Adrenal gland (tissue), 12 donors: ENCODE measurements around the gene RPS15A. TPM values are rescaled to one million over a fixed set of nuclear protein-coding genes. Genes with fewer than 3 reads are reported as not detected.
A peak's percentile ranks its signal among the peaks of the same experiment; 100 is the strongest.
"Not testable (repeated sequence)": the region's sequence is repeated elsewhere in the genome, so short reads cannot be mapped to it uniquely, and the experiment has no call there.

Source experiments
- DNase-seq, 7 donors: peaks; one replicate each; pipeline ENCODE4 v3.0.0-alpha.2; 2019 to 2020
- H3K27ac ChIP-seq, 5 donors: fragments of 200-600 bp; sonication (generic) in 4 of 5; 1 replicate in 3 of 5; 2 replicates in 2 of 5; pipeline versions ENCODE4 v1.5.1 to v1.8.0; 2016 to 2020; ENCODE audit warnings: mild to moderate bottlenecking in 1 of 5
- H3K27me3 ChIP-seq: fragments of 200-600 bp; 2 replicates; pipeline ENCODE4 v1.8.0; 2021
- H3K36me3 ChIP-seq, 2 donors: fragments of 200-600 bp; replicated peaks in 1 of 2; 1 replicate in 1 of 2; 2 replicates in 1 of 2; pipeline versions ENCODE4 v1.5.1 to v1.8.0; 2018 to 2022
- H3K4me1 ChIP-seq, 2 donors: fragments of 200-600 bp; replicated peaks in 1 of 2; 1 replicate in 1 of 2; 2 replicates in 1 of 2; pipeline versions ENCODE4 v1.5.1 to v1.8.0; 2018 to 2021
- H3K4me3 ChIP-seq, 4 donors: fragments of 200-600 bp; sonication (generic) in 3 of 4; one replicate each; pipeline ENCODE4 v1.5.1; 2016 to 2018
- H3K9me3 ChIP-seq, 3 donors: fragments of 200-600 bp; sonication (generic) in 1 of 3; replicated peaks in 1 of 3; 1 replicate in 2 of 3; 2 replicates in 1 of 3; pipeline versions ENCODE4 v1.5.1 to v1.8.0; 2016 to 2021
- WGBS, 4 donors: extraction: QIAGEN DNeasy Blood & Tissue Kit in 2 of 4; methylation state at CpG; one replicate each; pipeline versions ENCODE4 v1.1.5 to v1.1.7; 2013 to 2017; 5-methylcytosine and 5-hydroxymethylcytosine counted together
- intact Hi-C, 2 donors: fragments of 100-400 bp; cut with DNase I; formaldehyde crosslinking; loops; one replicate each; pipeline versions ENCODE4 v1.14.1 to v1.15.0; 2022 to 2023
- polyA plus RNA-seq, 3 donors: library from polyadenylated mRNA; stranded (reverse); fragments of 200-250 nt in 2 of 3; fragments of 350-450 nt in 1 of 3; fragmentation: Illumina TruSeq in 1 of 3; extraction: RNeasy Lipid Tissue Mini Kit (QIAGEN cat#74804) in 1 of 3; gene quantifications; one replicate each; pipeline ENCODE4 v1.2.3, GENCODE V29; 2013 to 2014
- total RNA-seq, 9 donors: library from RNA; depleted of rRNA in 4 of 9; stranded (reverse); fragments of >200 nt in 4 of 9; fragments of 120-200 nt in 1 of 9; fragmentation: NEBNext Ultra II Directional in 1 of 9; extraction: Animal tissue kit (Norgen Biotek cat#: 25700) in 1 of 9; gene quantifications; one replicate each; pipeline versions ENCODE4 v1.1.0 to v1.2.4, GENCODE V29; 2013 to 2023
- TF ChIP-seq, protein P1 (sequence below), 6 experiments: fragments of 450-650 bp in 4 of 6; fragments of 200-600 bp in 2 of 6; sonication (generic) in 1 of 6; IDR thresholded peaks; 1 replicate in 5 of 6; 2 replicates in 1 of 6; pipeline versions ENCODE4 v1.5.1 to v1.8.0; 2016 to 2021; ENCODE audit warnings: antibody characterized with exemption in 6 of 6, mild to moderate bottlenecking in 2 of 6, moderate library complexity in 1 of 6
- donor health status: healthy with polysubstance abuse.
- donor health status: Bipolar disorder and iron deficiency.
- donor health status: DM: yes; HTN: yes; CAD: no.
- donor health status: DM: no; HTN: no; CAD: no.
- donor health status: DM: no; HTN: no; CAD: no.
- donor health status: DM: yes; HTN: yes; CAD: no.

Gene RPS15A
- total and polyA plus RNA-seq, 12 donors = 839 to 2,498 (median 1,354) TPM

GRCh38 chr16:18774651-18775050 is 15.5 kb downstream of the RPS15A start:
- H3K27me3 ChIP-seq, H3K36me3 ChIP-seq, H3K4me3 ChIP-seq, H3K4me1 ChIP-seq, H3K27ac ChIP-seq, intact Hi-C loops, H3K9me3 ChIP-seq, DNase-seq: not testable (repeated sequence)
- WGBS, 4 donors = 62 to 95% (median 76%) methylated on average over 4 of the region's 4 CpGs

- WGBS, 4 donors = 76 to 81% (median 79%) methylated on average over 7 of the region's 7 CpGs
- intact Hi-C loops, H3K36me3 ChIP-seq, H3K9me3 ChIP-seq, H3K4me1 ChIP-seq, H3K4me3 ChIP-seq, DNase-seq, H3K27me3 ChIP-seq, H3K27ac ChIP-seq: not testable (repeated sequence)
Observed at GRCh38 chr16:18772171-18772570, 18.0 kb downstream of the RPS15A start.

DNA sequence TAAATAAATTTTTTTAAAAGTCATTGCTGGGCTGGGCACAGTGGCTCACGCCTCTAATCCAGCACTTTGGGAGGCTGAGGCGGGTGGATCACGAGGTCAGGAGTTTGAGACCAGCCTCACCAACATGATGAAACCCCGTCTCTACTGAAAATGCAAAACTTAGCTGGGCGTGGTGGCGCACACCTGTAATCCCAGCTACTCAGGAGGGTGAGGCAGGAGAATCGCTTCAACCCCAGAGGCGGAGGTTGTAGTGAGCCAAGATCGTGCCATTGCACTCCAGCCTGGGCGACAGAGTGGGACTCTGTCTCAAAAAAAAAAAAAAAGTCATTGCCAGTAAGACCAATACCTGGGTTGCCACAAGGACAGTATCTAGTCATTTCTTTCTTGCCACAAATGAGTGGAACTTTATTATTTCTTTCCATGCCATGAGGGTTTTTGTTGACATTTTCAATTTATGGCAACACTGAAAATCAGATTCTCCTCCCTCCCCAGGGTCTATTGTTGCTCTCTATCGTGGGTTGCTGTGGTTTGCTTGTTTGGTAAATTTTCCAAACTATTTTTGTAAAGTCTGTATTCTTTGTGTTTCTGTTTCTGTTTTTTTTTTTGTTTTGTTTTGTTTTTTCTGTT is 19.7 kb downstream of the RPS15A start:
- H3K27me3 ChIP-seq, H3K9me3 ChIP-seq, DNase-seq, H3K4me3 ChIP-seq, intact Hi-C loops, H3K4me1 ChIP-seq, H3K27ac ChIP-seq, H3K36me3 ChIP-seq: not testable (repeated sequence)
- 91 to 95% (median 93%) methylated on average over 11 of the region's 11 CpGs for WGBS, 4 donors

- DNase-seq, H3K36me3 ChIP-seq, H3K27me3 ChIP-seq, H3K4me3 ChIP-seq, H3K9me3 ChIP-seq, intact Hi-C loops, H3K27ac ChIP-seq, H3K4me1 ChIP-seq: not testable (repeated sequence)
- WGBS, 4 donors = 85 to 92% (median 88%) methylated on average over 4 to 6 of the region's 7 CpGs
Observed at GRCh38 chr16:18767217-18767616, 22.9 kb downstream of the RPS15A start.

GRCh38 chr16:18762713-18763112 is 27.4 kb downstream of the RPS15A start:
- H3K9me3 ChIP-seq, H3K36me3 ChIP-seq, intact Hi-C loops, DNase-seq, H3K27me3 ChIP-seq, H3K4me3 ChIP-seq, H3K27ac ChIP-seq, H3K4me1 ChIP-seq: not testable (repeated sequence)
- 25 to 54% (median 33%) methylated on average over 2 to 3 of the region's 5 CpGs for WGBS, 4 donors

DNA sequence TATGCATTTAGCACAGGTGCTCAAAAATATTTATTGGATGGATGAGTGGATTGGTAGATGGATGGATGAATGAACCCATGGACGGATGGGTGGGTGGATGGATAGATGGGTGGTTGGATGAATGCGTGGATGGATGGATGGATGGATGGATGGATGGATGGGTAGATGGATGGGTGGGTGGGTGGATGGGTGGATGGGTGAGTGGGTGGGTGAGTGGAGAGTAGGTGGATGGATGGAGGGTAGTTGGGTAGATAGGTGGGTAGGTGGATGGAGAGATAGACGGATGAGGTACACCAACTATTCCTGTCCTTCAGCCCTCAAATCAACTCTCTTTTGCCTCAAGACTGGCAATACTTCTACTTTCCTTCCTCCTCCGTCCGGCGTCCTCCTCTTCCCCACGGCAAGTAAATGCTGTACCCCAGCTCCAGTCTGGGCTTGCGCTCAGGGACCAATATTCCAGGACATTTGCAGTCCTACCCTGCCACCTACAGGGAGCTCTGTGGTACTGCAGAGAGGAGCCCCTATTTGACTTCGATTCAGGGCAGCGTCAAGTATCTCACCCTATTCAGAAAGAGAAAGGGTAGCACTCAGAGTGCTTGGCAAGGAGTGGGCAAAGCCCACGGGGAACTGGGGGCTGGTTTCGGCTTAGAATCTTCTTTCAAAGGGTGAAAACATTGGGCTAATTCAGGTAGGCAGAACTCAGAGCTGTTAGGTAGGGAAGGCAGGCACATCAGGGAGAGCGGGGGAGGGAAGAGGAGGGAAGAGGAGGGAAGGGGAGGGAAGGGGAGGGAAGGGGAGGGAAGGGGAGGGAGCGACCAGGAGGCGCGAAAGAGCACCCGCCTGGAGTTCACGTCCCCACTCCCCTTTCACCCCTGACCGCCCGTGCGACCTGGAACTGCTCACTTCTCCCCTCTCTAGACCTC is 30.3 kb downstream of the RPS15A start:
- H3K9me3 ChIP-seq, H3K27me3 ChIP-seq, H3K4me1 ChIP-seq, intact Hi-C loops, H3K4me3 ChIP-seq, H3K36me3 ChIP-seq, H3K27ac ChIP-seq: not testable (repeated sequence)
- DNase-seq = peak; percentile 18 to 82 (median 57)
- TF ChIP-seq, protein P1, sequence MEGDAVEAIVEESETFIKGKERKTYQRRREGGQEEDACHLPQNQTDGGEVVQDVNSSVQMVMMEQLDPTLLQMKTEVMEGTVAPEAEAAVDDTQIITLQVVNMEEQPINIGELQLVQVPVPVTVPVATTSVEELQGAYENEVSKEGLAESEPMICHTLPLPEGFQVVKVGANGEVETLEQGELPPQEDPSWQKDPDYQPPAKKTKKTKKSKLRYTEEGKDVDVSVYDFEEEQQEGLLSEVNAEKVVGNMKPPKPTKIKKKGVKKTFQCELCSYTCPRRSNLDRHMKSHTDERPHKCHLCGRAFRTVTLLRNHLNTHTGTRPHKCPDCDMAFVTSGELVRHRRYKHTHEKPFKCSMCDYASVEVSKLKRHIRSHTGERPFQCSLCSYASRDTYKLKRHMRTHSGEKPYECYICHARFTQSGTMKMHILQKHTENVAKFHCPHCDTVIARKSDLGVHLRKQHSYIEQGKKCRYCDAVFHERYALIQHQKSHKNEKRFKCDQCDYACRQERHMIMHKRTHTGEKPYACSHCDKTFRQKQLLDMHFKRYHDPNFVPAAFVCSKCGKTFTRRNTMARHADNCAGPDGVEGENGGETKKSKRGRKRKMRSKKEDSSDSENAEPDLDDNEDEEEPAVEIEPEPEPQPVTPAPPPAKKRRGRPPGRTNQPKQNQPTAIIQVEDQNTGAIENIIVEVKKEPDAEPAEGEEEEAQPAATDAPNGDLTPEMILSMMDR (IDR thresholded peaks at IDR 0.05) = peak; percentile 44 to 71 (median 58)
- WGBS, 4 donors = 13 to 28% (median 21%) methylated on average over 10 to 19 of the region's 21 CpGs

DNA sequence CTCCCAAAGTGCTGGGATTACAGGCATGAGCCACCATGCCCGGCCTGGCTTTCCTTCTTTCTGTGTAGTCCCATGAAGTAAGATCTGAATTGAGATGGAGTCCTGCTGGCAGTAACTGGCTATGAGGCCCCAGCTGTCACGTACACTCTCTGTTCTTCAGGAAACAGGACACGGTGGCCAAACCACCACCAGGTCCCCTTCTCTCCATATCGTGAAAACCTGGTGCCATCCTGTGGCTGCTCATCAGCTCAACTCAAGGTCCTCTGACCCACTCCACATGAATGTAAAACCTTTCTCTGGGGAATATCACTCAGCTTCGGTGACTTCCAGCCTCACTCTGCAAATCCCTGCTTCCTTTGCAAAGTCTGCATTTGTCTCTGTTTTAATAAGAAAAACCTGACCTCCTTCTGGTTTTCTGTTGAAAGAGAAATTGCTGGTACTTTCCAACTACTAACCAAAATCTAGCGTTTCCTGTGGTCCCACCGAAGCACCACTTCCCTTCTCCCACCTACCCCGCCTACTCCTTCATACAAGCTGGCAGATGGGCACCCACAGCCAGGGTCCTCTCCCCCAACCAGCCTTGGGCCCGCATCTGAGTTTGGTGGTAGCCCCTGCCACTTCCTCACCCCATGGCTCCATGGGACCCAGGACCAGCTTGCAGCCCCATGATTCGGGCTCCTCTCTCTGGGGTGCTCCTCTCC is 32.0 kb downstream of the RPS15A start:
- H3K9me3 ChIP-seq, H3K27ac ChIP-seq, H3K4me1 ChIP-seq, DNase-seq, H3K4me3 ChIP-seq, H3K27me3 ChIP-seq, intact Hi-C loops, H3K36me3 ChIP-seq: not testable (repeated sequence)
- 34 to 83% (median 43%) methylated on average over 1 to 3 of the region's 10 CpGs; no CpG with 5 or more reads in 1 of the 4 donors for WGBS, 4 donors

- H3K4me1 ChIP-seq, H3K36me3 ChIP-seq, H3K9me3 ChIP-seq, H3K27ac ChIP-seq, DNase-seq, H3K27me3 ChIP-seq, intact Hi-C loops, H3K4me3 ChIP-seq: not testable (repeated sequence)
- WGBS, 4 donors = 70 to 82% (median 77%) methylated on average over 9 of the region's 9 CpGs
Observed at GRCh38 chr16:18756639-18757038, 33.5 kb downstream of the RPS15A start.

- DNase-seq, H3K9me3 ChIP-seq, H3K36me3 ChIP-seq, H3K27me3 ChIP-seq, H3K4me3 ChIP-seq, intact Hi-C loops, H3K4me1 ChIP-seq, H3K27ac ChIP-seq: not testable (repeated sequence)
- WGBS, 4 donors = 47 to 66% (median 54%) methylated on average over 3 to 5 of the region's 8 CpGs; no CpG with 5 or more reads in 1 of the 4 donors
Observed at GRCh38 chr16:18742870-18743269, 47.3 kb downstream of the RPS15A start.
